ENCODE data around the gene NTM. TPM values are rescaled to one million over a fixed set of nuclear protein-coding genes. Genes with fewer than 3 reads are reported as not detected.

The NTM gene
- total and polyA plus RNA-seq, 2 of the 8 experiments (the other 6 are each of a cell fraction or from before 2014, with no cell fraction given) = 13.4 to 20.0 TPM

GRCh38 chr11:131898949-131899348 lies 528.5 kb downstream of the NTM start (continued):
- TF ChIP-seq CBX5 (IDR thresholded peaks at IDR 0.05; ENCODE audit: low read depth, low read length) (no peak), EP300 (IDR thresholded peaks at IDR 0.05; ENCODE audit: borderline replicate concordance in 1 of 2, low read depth in 2 of 2, low read length in 2 of 2) (no peak), FOSL1 (IDR thresholded peaks at IDR 0.05; ENCODE audit: insufficient read depth, low read depth, low read length) (no peak), SRF (IDR thresholded peaks at IDR 0.05; ENCODE audit: low read depth, low read length) (no peak)
- TF ChIP-seq, protein P1, sequence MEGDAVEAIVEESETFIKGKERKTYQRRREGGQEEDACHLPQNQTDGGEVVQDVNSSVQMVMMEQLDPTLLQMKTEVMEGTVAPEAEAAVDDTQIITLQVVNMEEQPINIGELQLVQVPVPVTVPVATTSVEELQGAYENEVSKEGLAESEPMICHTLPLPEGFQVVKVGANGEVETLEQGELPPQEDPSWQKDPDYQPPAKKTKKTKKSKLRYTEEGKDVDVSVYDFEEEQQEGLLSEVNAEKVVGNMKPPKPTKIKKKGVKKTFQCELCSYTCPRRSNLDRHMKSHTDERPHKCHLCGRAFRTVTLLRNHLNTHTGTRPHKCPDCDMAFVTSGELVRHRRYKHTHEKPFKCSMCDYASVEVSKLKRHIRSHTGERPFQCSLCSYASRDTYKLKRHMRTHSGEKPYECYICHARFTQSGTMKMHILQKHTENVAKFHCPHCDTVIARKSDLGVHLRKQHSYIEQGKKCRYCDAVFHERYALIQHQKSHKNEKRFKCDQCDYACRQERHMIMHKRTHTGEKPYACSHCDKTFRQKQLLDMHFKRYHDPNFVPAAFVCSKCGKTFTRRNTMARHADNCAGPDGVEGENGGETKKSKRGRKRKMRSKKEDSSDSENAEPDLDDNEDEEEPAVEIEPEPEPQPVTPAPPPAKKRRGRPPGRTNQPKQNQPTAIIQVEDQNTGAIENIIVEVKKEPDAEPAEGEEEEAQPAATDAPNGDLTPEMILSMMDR (IDR thresholded peaks at IDR 0.05; ENCODE audit: control extremely low read depth in 1 of 3, insufficient read depth in 1 of 3, low read depth in 1 of 3, low read length in 3 of 3) = no peak
